Cardiac muscle cell (in vitro differentiated cells and primary cell): ENCODE measurements around the gene SRSF8. TPM values are rescaled to one million over a fixed set of nuclear protein-coding genes. Genes with fewer than 3 reads are reported as not detected.
A peak's percentile ranks its signal among the peaks of the same experiment; 100 is the strongest.
"Not testable (repeated sequence)": the region's sequence is repeated elsewhere in the genome, so short reads cannot be mapped to it uniquely, and the experiment has no call there.

Source experiments
- DNase-seq, 2 donors: peaks; one replicate each; pipeline versions ENCODE4 v3.0.0 to v3.0.0-alpha.2; 2010 to 2017; ENCODE audit warnings: low read depth in 1 of 2, low spot score in 1 of 2
- H3K27ac ChIP-seq: fragments of 200-600 bp; sonication (generic); 2 replicates; pipeline ENCODE4 v1.5.1; 2016
- H3K27me3 ChIP-seq: fragments of 200-600 bp; sonication (generic); 2 replicates; pipeline ENCODE4 v1.6.0; 2016; ENCODE audit warnings: control low read depth
- H3K36me3 ChIP-seq: fragments of 200-600 bp; sonication (generic); 2 replicates; pipeline ENCODE4 v1.5.1; 2016; ENCODE audit warnings: control low read depth
- H3K4me1 ChIP-seq: fragments of 200-600 bp; sonication (generic); 2 replicates; pipeline ENCODE4 v1.8.1; 2017; ENCODE audit warnings: low read depth, mild to moderate bottlenecking, mixed run types
- H3K4me3 ChIP-seq: fragments of 200-600 bp; sonication (generic); 2 replicates; pipeline ENCODE4 v1.5.1; 2016; ENCODE audit warnings: mild to moderate bottlenecking
- H3K9me3 ChIP-seq: fragments of 200-600 bp; sonication (generic); 2 replicates; pipeline ENCODE4 v1.5.1; 2017; ENCODE audit warnings: low read depth, mild to moderate bottlenecking, control low read depth
- CTCF ChIP-seq: IDR thresholded peaks from 2 replicates; pipeline ENCODE4 v1.5.1; 2012; ENCODE audit warnings: low read depth, mild to moderate bottlenecking, low read length
- polyA plus RNA-seq: library from polyadenylated mRNA; unstranded; fragments of >200 nt; fragmentation: Nextera tagmentation; extraction: Ambion mirVana; gene quantifications from 2 replicates; pipeline ENCODE4 v1.2.1, GENCODE V29; 2016
- total RNA-seq: library from RNA; depleted of rRNA; stranded (reverse); fragments of >200 nt; gene quantifications from 2 replicates; pipeline ENCODE4 v1.2.3, GENCODE V29; 2016

SRSF8 gene
- total and polyA plus RNA-seq, 2 experiments from 2014 or later: 19.0 to 43.0 TPM

- no peak for TF ChIP-seq CTCF
- no peaks in the 10 kb centered on the region for H3K36me3 ChIP-seq
- no peak overlapping the region for H3K27ac ChIP-seq
- H3K9me3 ChIP-seq: no peaks in the 10 kb centered on the region
- no peak for DNase-seq
- H3K4me1 ChIP-seq: no peaks in the 10 kb centered on the region
- H3K4me3 ChIP-seq: no peak overlapping the region
- no peaks in the 10 kb centered on the region for H3K27me3 ChIP-seq
These were observed 31.4 kb upstream of the SRSF8 start for GRCh38 chr11:95035316-95035715.

GRCh38 chr11:95037356-95038035 is 29.2 kb upstream of the SRSF8 start:
- peak in 1 of 2 donors; percentile 39 for DNase-seq
- H3K4me3 ChIP-seq, H3K9me3 ChIP-seq, H3K27ac ChIP-seq, H3K27me3 ChIP-seq, H3K4me1 ChIP-seq, H3K36me3 ChIP-seq: not testable (repeated sequence)
- TF ChIP-seq CTCF: peak; percentile 24

GRCh38 chr11:95042239-95042638 is 24.5 kb upstream of the SRSF8 start:
- DNase-seq: no peak
- Histone ChIP-seq H3K27me3 (peaks cover 20% of the 10 kb centered on the region), H3K4me3 (no peak overlapping the region), H3K36me3 (no peaks in the 10 kb centered on the region), H3K27ac (no peak overlapping the region), H3K9me3 (no peaks in the 10 kb centered on the region), H3K4me1 (no peaks in the 10 kb centered on the region)
- TF ChIP-seq CTCF: no peak

GRCh38 chr11:95042906-95043305 is 23.8 kb upstream of the SRSF8 start:
- H3K4me3 ChIP-seq: no peak overlapping the region
- no peaks in the 10 kb centered on the region for H3K4me1 ChIP-seq
- DNase-seq: no peak
- no peak overlapping the region for H3K27ac ChIP-seq
- TF ChIP-seq CTCF: no peak
- H3K36me3 ChIP-seq: no peaks in the 10 kb centered on the region
- peaks cover 20% of the 10 kb centered on the region for H3K27me3 ChIP-seq
- H3K9me3 ChIP-seq: no peaks in the 10 kb centered on the region

GRCh38 chr11:95044010-95044409 is 22.7 kb upstream of the SRSF8 start:
- TF ChIP-seq CTCF: no peak
- no peak overlapping the region for H3K4me3 ChIP-seq

More at GRCh38 chr11:95044010-95044409, 22.7 kb upstream of the SRSF8 start:
- no peaks in the 10 kb centered on the region for H3K9me3 ChIP-seq
- DNase-seq: no peak
- no peak overlapping the region for H3K27ac ChIP-seq
- H3K27me3 ChIP-seq: peaks cover 20% of the 10 kb centered on the region
- no peaks in the 10 kb centered on the region for H3K4me1 ChIP-seq
- H3K36me3 ChIP-seq: no peaks in the 10 kb centered on the region
